ENCODE measurements around the gene ZNF844. TPM values are rescaled to one million over a fixed set of nuclear protein-coding genes. Genes with fewer than 3 reads are reported as not detected.

The ZNF844 gene
- polyA plus RNA-seq, 1 of the 3 experiments (the other 2 are of a cell fraction): 0.28 TPM

DNA sequence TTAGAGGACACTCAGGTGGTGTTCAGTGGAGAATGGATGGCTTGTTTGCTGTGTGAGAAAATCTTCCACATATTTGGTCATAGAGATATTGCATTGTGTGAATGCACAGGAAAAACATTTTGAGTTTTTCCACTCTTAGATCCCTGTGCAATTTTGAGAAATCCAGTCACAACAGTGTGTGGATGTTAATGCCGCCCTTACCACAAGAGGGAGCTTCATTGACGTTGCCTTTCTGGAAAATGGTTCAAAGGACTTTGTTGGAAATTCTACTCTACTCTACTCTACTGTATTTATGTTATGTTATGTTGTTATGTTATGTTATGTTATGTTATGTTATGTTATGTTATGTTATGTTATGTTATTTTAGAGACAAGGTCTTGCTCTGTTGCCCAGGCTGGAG lies 62.2 kb downstream of the ZNF844 start:
- H3K4me2 ChIP-seq: no peak overlapping the region
- H3K27me3 ChIP-seq (ENCODE audit: insufficient read depth): no peaks in the 10 kb centered on the region
- peaks cover 5% of the 10 kb centered on the region; the same call in 1 of the 2 replicates for H3K9me3 ChIP-seq
- no peak overlapping the region for H2AFZ ChIP-seq (ENCODE audit: low read depth)
- no peaks in the 10 kb centered on the region for H4K20me1 ChIP-seq (ENCODE audit: insufficient read depth)
- no peak overlapping the region for H3K9ac ChIP-seq
- no peak overlapping the region for H3K27ac ChIP-seq (ENCODE audit: low read depth in 2 of 2, low read length in 1 of 2)
- H3K4me1 ChIP-seq (ENCODE audit: control insufficient read depth in 1 of 2, insufficient read depth in 2 of 2, low read depth in 1 of 2, low read length in 1 of 2): no peaks in the 10 kb centered on the region
- ChIA-PET CTCF (interaction anchor here (0.6 to 2.7 kb wide), 9 partner anchors 9 to 472 kb away, joined by 3 to 13 read pairs (median 3); partner anchors contain the start of gene ZNF20), POLR2A (no interaction called here)
- H3K79me2 ChIP-seq (ENCODE audit: insufficient read depth): no peaks in the 10 kb centered on the region
- peaks cover 0 to 14% of the 10 kb centered on the region in 2 experiments for H3K36me3 ChIP-seq (replicated peaks in 1 of 2; ENCODE audit: control insufficient read depth in 1 of 2, insufficient read depth in 2 of 2, low read length in 1 of 2)
- H3K4me3 ChIP-seq (ENCODE audit: low read depth in 2 of 2, low read length in 1 of 2): peak overlapping the region in 1 of 2 experiments; percentile 40; a peak in 1 of 4 replicates
- H3F3A ChIP-seq (replicated peaks; ENCODE audit: insufficient read depth): peaks cover 3% of the 10 kb centered on the region
- DNase-seq: peak; percentile 45
- TF ChIP-seq SMC3 (IDR thresholded peaks at IDR 0.05; ENCODE audit: low read depth, low read length) (peak; percentile 28; the same call in 1 of the 2 replicates), NFIC (IDR thresholded peaks at IDR 0.05; ENCODE audit: borderline replicate concordance) (no peak), RAD21 (IDR thresholded peaks at IDR 0.05; ENCODE audit: low read length) (peak; percentile 37)
- TF ChIP-seq, protein P1, sequence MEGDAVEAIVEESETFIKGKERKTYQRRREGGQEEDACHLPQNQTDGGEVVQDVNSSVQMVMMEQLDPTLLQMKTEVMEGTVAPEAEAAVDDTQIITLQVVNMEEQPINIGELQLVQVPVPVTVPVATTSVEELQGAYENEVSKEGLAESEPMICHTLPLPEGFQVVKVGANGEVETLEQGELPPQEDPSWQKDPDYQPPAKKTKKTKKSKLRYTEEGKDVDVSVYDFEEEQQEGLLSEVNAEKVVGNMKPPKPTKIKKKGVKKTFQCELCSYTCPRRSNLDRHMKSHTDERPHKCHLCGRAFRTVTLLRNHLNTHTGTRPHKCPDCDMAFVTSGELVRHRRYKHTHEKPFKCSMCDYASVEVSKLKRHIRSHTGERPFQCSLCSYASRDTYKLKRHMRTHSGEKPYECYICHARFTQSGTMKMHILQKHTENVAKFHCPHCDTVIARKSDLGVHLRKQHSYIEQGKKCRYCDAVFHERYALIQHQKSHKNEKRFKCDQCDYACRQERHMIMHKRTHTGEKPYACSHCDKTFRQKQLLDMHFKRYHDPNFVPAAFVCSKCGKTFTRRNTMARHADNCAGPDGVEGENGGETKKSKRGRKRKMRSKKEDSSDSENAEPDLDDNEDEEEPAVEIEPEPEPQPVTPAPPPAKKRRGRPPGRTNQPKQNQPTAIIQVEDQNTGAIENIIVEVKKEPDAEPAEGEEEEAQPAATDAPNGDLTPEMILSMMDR (IDR thresholded peaks at IDR 0.05): peak; percentile 56
- TF ChIP-seq, protein P2, sequence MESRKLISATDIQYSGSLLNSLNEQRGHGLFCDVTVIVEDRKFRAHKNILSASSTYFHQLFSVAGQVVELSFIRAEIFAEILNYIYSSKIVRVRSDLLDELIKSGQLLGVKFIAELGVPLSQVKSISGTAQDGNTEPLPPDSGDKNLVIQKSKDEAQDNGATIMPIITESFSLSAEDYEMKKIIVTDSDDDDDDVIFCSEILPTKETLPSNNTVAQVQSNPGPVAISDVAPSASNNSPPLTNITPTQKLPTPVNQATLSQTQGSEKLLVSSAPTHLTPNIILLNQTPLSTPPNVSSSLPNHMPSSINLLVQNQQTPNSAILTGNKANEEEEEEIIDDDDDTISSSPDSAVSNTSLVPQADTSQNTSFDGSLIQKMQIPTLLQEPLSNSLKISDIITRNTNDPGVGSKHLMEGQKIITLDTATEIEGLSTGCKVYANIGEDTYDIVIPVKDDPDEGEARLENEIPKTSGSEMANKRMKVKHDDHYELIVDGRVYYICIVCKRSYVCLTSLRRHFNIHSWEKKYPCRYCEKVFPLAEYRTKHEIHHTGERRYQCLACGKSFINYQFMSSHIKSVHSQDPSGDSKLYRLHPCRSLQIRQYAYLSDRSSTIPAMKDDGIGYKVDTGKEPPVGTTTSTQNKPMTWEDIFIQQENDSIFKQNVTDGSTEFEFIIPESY (IDR thresholded peaks at IDR 0.05; ENCODE audit: borderline replicate concordance, low read depth): no peak
- WGBS (ENCODE audit: low lambda C conversion rate): 4% methylated on average over 2 of the region's 2 CpGs
- H3K9me2 ChIP-seq: no peaks in the 10 kb centered on the region

Small RNA genes lying within 50 kb of the gene (small RNA-seq; reads per million reads assigned to genes)
- gene RF00019 (0 reads per million in 7 experiments), gene RNA5SP465 (0 reads per million in 7 experiments), gene RNA5SP466 (0 reads per million in 7 experiments), gene RNA5SP467 (0 reads per million in 7 experiments)

Other genes with a start within 250 kb of the ZNF844 start
- 1.7 and 2.1 TPM in 2 replicates for gene ZNF439, start 216.0 kb upstream of the ZNF844 start, polyA plus RNA-seq (2012; rRNA removed)
- gene ZNF69, start 176.9 kb upstream of the ZNF844 start, polyA plus RNA-seq (2012; rRNA removed): 0.58 and 0.65 TPM in 2 replicates
- gene ZNF700, start 139.6 kb upstream of the ZNF844 start, polyA plus RNA-seq (2012; rRNA removed): 3.5 and 4.4 TPM in 2 replicates
- 0.55 and 0.72 TPM in 2 replicates for gene ZNF763, start 99.7 kb upstream of the ZNF844 start, polyA plus RNA-seq (2012; rRNA removed)
- 1.9 and 2.1 TPM in 2 replicates for gene ZNF433, start 29.1 kb upstream of the ZNF844 start, polyA plus RNA-seq (2012; rRNA removed)
- gene ZNF878, start 11.8 kb upstream of the ZNF844 start, polyA plus RNA-seq (2012; rRNA removed): 0.05 TPM in 1 of 2 replicates, not detected in the other
- gene ZNF20, start 75.6 kb downstream of the ZNF844 start, polyA plus RNA-seq (2012; rRNA removed): 1.8 and 1.9 TPM in 2 replicates
- 1.9 and 2.3 TPM in 2 replicates for gene ZNF625, start 92.0 kb downstream of the ZNF844 start, polyA plus RNA-seq (2012; rRNA removed)
- gene ZNF136, start 98.4 kb downstream of the ZNF844 start, polyA plus RNA-seq (2012; rRNA removed): 1.7 and 2.2 TPM in 2 replicates
- 3.4 and 3.6 TPM in 2 replicates for gene ZNF44, start 230.2 kb downstream of the ZNF844 start, polyA plus RNA-seq (2012; rRNA removed)